ENCODE results near the gene PTPRJ.

DNA sequence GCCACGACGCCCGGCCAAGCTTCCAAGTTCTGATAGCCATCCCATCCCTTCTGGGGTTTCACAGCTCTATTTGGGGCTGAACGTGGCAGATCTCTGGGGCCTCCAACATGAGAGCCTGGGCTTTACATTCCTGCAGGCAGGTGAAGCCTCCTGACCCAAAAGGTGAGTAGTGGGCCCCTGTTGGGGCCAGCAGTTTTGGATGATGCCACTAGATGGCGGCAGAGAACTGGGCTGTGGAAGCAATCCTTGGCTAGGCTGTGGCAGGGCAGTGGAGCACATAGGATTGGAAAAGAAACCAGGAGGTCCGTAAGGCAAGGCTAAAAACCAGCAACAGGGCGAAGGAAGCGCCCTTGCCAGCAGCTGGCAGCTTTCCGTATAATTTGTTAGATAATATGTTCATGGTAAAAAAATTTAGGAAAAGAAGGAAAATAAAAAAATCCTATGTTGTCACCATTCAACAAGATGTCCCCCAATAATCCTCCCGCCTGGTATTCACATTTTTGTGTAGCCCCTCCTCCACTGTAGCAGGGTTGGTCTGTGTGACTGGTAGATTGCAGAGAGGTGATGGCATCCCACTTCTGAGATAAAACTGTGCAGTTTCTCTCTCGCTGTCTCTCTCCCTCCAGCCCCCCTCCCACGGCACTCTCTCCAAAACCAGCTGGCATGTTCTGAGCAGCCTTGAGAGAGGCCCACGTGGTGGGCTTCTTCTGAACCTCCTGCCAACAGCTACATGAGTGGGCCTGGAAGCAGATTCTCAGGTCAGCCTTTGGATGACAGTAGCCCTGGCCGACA lies 192.7 kb downstream of the PTPRJ start:
- TF ChIP-seq, protein P1, sequence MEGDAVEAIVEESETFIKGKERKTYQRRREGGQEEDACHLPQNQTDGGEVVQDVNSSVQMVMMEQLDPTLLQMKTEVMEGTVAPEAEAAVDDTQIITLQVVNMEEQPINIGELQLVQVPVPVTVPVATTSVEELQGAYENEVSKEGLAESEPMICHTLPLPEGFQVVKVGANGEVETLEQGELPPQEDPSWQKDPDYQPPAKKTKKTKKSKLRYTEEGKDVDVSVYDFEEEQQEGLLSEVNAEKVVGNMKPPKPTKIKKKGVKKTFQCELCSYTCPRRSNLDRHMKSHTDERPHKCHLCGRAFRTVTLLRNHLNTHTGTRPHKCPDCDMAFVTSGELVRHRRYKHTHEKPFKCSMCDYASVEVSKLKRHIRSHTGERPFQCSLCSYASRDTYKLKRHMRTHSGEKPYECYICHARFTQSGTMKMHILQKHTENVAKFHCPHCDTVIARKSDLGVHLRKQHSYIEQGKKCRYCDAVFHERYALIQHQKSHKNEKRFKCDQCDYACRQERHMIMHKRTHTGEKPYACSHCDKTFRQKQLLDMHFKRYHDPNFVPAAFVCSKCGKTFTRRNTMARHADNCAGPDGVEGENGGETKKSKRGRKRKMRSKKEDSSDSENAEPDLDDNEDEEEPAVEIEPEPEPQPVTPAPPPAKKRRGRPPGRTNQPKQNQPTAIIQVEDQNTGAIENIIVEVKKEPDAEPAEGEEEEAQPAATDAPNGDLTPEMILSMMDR (IDR thresholded peaks at IDR 0.05): no peak
- TF ChIP-seq POLR2A (IDR thresholded peaks at IDR 0.05): no peak
